Endodermal cell (in vitro differentiated cells): Measurements from ENCODE around the gene FUNDC1. TPM values are rescaled to one million over a fixed set of nuclear protein-coding genes. Genes with fewer than 3 reads are reported as not detected.
"Not testable (repeated sequence)": the region's sequence is repeated elsewhere in the genome, so short reads cannot be mapped to it uniquely, and the experiment has no call there.

Source experiments
- DNase-seq: peaks from one replicate; pipeline ENCODE4 v3.0.0-alpha.2; 2017
- H3K27ac ChIP-seq: 2 replicates; pipeline ENCODE4 v1.5.1; 2013; ENCODE audit warnings: mild to moderate bottlenecking, low read depth, low read length, moderate library complexity
- H3K27me3 ChIP-seq: 2 replicates; pipeline ENCODE4 v1.6.1; 2013; ENCODE audit warnings: mild to moderate bottlenecking, low read length, moderate library complexity; ENCODE audit not compliant: insufficient read depth, control insufficient read depth, poor library complexity, severe bottlenecking
- H3K36me3 ChIP-seq: 2 replicates; pipeline ENCODE4 v1.7.0; 2013; ENCODE audit warnings: mild to moderate bottlenecking, low read length, moderate library complexity; ENCODE audit not compliant: control insufficient read depth, insufficient read depth
- H3K4me1 ChIP-seq: one replicate; pipeline ENCODE4 v1.7.0; 2013; ENCODE audit warnings: low read length; ENCODE audit not compliant: control insufficient read depth, insufficient read depth
- H3K4me3 ChIP-seq: 2 replicates; pipeline ENCODE4 v1.5.1; 2013; ENCODE audit warnings: mild to moderate bottlenecking, low read length, moderate library complexity
- H3K9ac ChIP-seq: 2 replicates; pipeline ENCODE4 v1.6.1; 2013; ENCODE audit warnings: mild to moderate bottlenecking, low read length, moderate library complexity; ENCODE audit not compliant: poor library complexity, severe bottlenecking; ENCODE audit errors: extremely low read depth
- H3K9me3 ChIP-seq: 2 replicates; pipeline ENCODE4 v1.6.1; 2013; ENCODE audit warnings: mild to moderate bottlenecking, low read length, moderate library complexity; ENCODE audit not compliant: control insufficient read depth
- H3K27ac Mint-ChIP-seq: 2 replicates; pipeline ENCODE4 v1.8.0; 2020; ENCODE audit warnings: mixed read lengths
- H3K27me3 Mint-ChIP-seq: 2 replicates; pipeline ENCODE4 v1.8.0; 2021; ENCODE audit warnings: mild to moderate bottlenecking, mixed read lengths; ENCODE audit not compliant: insufficient read depth
- H3K36me3 Mint-ChIP-seq: 2 replicates; pipeline ENCODE4 v1.8.0; 2020; ENCODE audit warnings: low read depth, mixed read lengths
- H3K4me1 Mint-ChIP-seq: 2 replicates; pipeline ENCODE4 v1.8.0; 2020; ENCODE audit warnings: mixed read lengths
- H3K4me3 Mint-ChIP-seq: 2 replicates; pipeline ENCODE4 v1.8.0; 2020; ENCODE audit warnings: mild to moderate bottlenecking, moderate library complexity, mixed read lengths
- H3K9me3 Mint-ChIP-seq: 2 replicates; pipeline ENCODE4 v1.8.0; 2020; ENCODE audit warnings: mild to moderate bottlenecking, mixed read lengths
- WGBS, 2 experiments: methylation state at CpG; one replicate each; pipeline versions ENCODE4 v1.1.5 to v1.1.7; 2013; ENCODE audit warnings: missing lambda C conversion rate in 2 of 2, mixed read lengths in 1 of 2; ENCODE audit not compliant: insufficient coverage in 1 of 2, insufficient read length in 1 of 2; 5-methylcytosine and 5-hydroxymethylcytosine counted together
- total RNA-seq, 2 donors: library from RNA; stranded (reverse); fragmentation: NEBNext Ultra II Directional in 1 of 2; extraction: Animal tissue kit (Norgen Biotek cat#: 25700) in 1 of 2; gene quantifications; 2 replicates in 1 of 2; 3 replicates in 1 of 2; pipeline ENCODE4 v1.2.1, GENCODE V29; 2021
- TF ChIP-seq, protein P1 (sequence below): fragments of 200-600 bp; sonication (generic); conservative IDR thresholded peaks from 2 replicates; pipeline ENCODE4 v1.5.0; 2021; ENCODE audit warnings: antibody characterized with exemption, mild to moderate bottlenecking

Gene FUNDC1
- total RNA-seq, 2 donors from 2014 or later = 19.3 to 21.6 TPM

DNA sequence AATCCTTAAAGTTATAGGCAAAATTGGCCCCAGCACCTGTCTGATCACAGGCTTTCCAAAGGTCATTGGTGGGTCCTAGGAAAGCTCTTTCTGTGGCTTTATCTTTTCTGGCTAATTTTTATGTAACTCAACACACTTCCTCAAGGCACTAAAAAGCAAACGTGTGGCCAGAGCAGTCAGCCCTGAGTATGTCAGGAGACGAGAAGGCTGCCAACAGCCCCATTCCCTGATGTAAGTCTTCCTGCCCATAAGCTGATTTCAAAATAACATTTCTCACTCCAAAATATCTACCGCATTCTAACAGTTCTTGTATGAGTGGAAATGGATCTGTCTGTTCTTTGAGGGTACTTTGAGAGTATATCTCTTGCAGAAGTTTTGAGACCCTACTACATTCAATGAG lies 25.5 kb upstream of the FUNDC1 start:
- Histone ChIP-seq H3K4me3 (no peak overlapping the region), H3K9ac (no peak overlapping the region), H3K27ac (no peak overlapping the region), H3K36me3 (no peaks in the 10 kb centered on the region), H3K9me3 (no peaks in the 10 kb centered on the region), H3K4me1 (no peaks in the 10 kb centered on the region), H3K27me3 (no peaks in the 10 kb centered on the region)
- peaks cover 4% of the 10 kb centered on the region for H3K36me3 Mint-ChIP-seq
- TF ChIP-seq, protein P1, sequence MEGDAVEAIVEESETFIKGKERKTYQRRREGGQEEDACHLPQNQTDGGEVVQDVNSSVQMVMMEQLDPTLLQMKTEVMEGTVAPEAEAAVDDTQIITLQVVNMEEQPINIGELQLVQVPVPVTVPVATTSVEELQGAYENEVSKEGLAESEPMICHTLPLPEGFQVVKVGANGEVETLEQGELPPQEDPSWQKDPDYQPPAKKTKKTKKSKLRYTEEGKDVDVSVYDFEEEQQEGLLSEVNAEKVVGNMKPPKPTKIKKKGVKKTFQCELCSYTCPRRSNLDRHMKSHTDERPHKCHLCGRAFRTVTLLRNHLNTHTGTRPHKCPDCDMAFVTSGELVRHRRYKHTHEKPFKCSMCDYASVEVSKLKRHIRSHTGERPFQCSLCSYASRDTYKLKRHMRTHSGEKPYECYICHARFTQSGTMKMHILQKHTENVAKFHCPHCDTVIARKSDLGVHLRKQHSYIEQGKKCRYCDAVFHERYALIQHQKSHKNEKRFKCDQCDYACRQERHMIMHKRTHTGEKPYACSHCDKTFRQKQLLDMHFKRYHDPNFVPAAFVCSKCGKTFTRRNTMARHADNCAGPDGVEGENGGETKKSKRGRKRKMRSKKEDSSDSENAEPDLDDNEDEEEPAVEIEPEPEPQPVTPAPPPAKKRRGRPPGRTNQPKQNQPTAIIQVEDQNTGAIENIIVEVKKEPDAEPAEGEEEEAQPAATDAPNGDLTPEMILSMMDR = no peak
- H3K27me3 Mint-ChIP-seq = no peaks in the 10 kb centered on the region
- H3K9me3 Mint-ChIP-seq = peaks cover 63% of the 10 kb centered on the region
- no peak for DNase-seq
- no peaks in the 10 kb centered on the region for H3K4me1 Mint-ChIP-seq
- 100% methylated on average over 1 of the region's 3 CpGs; no CpG with 5 or more reads in 1 of the 2 experiments for WGBS, 2 experiments
- H3K27ac Mint-ChIP-seq = no peak overlapping the region
- no peak overlapping the region for H3K4me3 Mint-ChIP-seq

DNA sequence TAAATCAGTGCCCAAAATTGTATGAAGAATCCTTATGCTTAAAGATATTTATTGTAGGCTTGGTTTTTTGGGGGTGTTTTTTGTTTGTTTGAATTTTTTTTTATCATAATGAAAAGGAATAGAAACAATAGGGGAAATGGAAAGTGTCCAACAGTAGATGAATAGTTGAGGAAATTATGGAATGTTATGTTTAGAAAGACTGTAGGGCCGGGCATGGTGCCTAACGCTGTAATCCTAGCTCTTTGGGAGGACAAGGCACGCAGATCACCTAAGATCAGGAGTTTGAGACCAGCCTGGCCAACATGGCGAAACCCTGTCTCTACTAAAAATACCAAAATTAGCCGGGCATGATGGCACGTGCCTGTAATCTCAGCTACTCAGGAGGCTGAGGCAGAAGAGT lies 19.2 kb upstream of the FUNDC1 start:
- not testable (repeated sequence) for H3K4me3 Mint-ChIP-seq
- H3K9me3 Mint-ChIP-seq = peaks cover 54% of the 10 kb centered on the region

DNA sequence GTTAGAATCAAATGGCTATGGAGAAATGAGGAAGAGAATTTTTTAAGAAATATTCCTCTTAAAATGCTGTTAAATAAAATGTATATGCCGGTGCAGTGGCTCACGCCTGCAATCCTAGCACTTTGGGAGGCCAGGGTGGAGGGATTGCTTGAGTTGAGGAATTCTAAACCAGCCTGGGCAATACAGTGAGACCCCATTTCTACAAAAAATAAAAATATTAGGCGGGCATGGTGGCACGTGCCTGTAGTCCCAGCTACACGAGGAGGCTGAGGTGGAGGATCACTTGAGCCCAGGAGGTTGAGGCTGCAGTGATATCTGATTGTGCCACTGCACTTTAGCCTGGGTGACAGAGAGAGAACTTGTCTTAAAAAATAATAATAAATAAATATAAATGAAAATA lies 7.9 kb upstream of the FUNDC1 start:
- no peak overlapping the region for H3K9ac ChIP-seq
- no peak for DNase-seq
- no peak overlapping the region for H3K27ac Mint-ChIP-seq
- peaks cover 72% of the 10 kb centered on the region for H3K9me3 Mint-ChIP-seq
- no peaks in the 10 kb centered on the region for H3K9me3 ChIP-seq
- H3K27me3 ChIP-seq = no peaks in the 10 kb centered on the region
- no peak overlapping the region for H3K4me3 ChIP-seq
- H3K4me1 ChIP-seq = no peaks in the 10 kb centered on the region
- no peaks in the 10 kb centered on the region for H3K36me3 ChIP-seq
- H3K36me3 Mint-ChIP-seq = peaks cover 2% of the 10 kb centered on the region
- H3K4me1 Mint-ChIP-seq = no peaks in the 10 kb centered on the region
- no peak overlapping the region for H3K27ac ChIP-seq
- H3K4me3 Mint-ChIP-seq = no peak overlapping the region
- H3K27me3 Mint-ChIP-seq = no peaks in the 10 kb centered on the region
- TF ChIP-seq, protein P1 = no peak
- WGBS, 2 experiments = 92 to 100% methylated on average over 2 to 5 of the region's 5 CpGs

More for the DNA sequence above, 19.2 kb upstream of the FUNDC1 start:
- not testable (repeated sequence) for H3K9ac ChIP-seq, H3K27me3 Mint-ChIP-seq, H3K4me3 ChIP-seq, H3K36me3 Mint-ChIP-seq, H3K27me3 ChIP-seq, H3K4me1 ChIP-seq, H3K36me3 ChIP-seq, H3K4me1 Mint-ChIP-seq, H3K27ac Mint-ChIP-seq, H3K9me3 ChIP-seq, H3K27ac ChIP-seq, DNase-seq
- 92 to 97% methylated on average over 2 to 6 of the region's 6 CpGs for WGBS, 2 experiments

DNA sequence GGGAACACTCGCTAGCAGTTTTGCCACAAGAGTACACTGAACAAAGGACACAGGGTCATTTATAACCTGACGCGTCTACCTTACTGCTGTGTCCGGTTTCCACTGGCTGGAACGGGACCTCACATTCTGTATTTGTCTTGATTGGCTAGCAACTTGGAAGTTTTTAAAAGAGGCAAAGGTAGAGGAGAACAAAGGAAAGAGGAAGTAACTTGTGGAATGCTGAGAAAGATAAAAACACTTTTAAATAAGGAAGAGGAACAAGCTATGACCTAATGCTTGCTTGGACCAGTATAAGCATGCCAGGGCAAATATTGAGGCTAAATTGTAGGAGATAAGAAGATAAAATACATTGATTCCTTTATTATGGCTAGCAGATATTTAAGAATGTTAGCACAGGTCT lies 2.8 kb upstream of the FUNDC1 start:
- not testable (repeated sequence) for H3K9me3 ChIP-seq, H3K4me1 ChIP-seq, H3K4me3 Mint-ChIP-seq, H3K9ac ChIP-seq, H3K4me3 ChIP-seq, H3K27me3 ChIP-seq, H3K27ac ChIP-seq, H3K27me3 Mint-ChIP-seq, H3K36me3 ChIP-seq, H3K27ac Mint-ChIP-seq, H3K36me3 Mint-ChIP-seq, DNase-seq
- Mint-ChIP-seq H3K4me1 (peaks cover 12% of the 10 kb centered on the region), H3K9me3 (peaks cover 57% of the 10 kb centered on the region)
- 89% methylated on average over 5 of the region's 5 CpGs; no CpG with 5 or more reads in 1 of the 2 experiments for WGBS, 2 experiments
